ENCODE measurements around the gene ARPC2. TPM values are rescaled to one million over a fixed set of nuclear protein-coding genes. Genes with fewer than 3 reads are reported as not detected.

ARPC2 gene
- total and polyA plus RNA-seq, 2 of the 13 experiments (the other 11 are each of a cell fraction or from before 2014, with no cell fraction given), result 168 to 303 TPM

DNA sequence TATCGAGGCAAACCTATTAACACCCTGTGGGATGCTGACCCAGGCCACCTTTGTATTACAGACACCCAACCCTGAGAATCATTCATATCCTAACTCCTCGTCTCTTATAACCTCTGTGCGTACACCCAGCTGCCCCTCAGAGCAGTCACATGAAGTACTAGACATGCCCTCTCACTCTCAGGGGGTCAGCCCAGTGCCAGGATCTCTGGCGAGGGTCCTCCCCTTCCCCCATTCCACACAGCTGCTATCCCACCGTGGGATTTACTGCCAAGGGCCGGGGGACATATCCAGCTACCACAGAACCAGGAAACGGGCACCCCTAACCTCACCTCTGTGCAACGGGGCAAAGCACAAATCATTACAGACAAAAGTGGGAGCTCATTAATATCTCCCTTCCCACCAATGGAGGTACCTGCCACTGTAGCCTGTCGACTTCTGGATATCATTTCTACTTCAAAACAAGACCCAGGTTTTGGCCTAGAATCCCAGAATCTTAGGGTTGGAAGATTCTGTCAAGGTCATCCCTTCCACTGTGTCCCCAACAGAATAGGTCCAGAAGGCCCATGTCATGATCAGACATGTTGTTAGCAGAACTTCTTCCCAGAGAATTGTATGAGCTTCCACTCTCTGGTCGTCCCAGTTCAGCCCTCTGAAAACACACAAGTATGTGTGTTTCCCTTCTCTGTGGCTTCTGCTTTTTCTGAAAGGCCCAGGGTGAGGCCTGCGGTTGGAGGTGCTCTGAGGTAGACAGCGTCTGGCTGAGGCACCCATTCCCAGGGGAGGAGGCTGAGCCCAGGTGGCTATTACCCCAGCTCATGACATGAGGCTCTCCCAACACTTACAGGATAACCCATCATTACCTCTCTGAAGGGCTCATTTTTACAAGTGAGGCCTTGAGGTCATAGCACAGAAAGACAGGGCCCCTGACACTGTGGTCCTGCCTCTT, 73.6 kb downstream of the ARPC2 start (continued):
- TF ChIP-seq, protein P1, sequence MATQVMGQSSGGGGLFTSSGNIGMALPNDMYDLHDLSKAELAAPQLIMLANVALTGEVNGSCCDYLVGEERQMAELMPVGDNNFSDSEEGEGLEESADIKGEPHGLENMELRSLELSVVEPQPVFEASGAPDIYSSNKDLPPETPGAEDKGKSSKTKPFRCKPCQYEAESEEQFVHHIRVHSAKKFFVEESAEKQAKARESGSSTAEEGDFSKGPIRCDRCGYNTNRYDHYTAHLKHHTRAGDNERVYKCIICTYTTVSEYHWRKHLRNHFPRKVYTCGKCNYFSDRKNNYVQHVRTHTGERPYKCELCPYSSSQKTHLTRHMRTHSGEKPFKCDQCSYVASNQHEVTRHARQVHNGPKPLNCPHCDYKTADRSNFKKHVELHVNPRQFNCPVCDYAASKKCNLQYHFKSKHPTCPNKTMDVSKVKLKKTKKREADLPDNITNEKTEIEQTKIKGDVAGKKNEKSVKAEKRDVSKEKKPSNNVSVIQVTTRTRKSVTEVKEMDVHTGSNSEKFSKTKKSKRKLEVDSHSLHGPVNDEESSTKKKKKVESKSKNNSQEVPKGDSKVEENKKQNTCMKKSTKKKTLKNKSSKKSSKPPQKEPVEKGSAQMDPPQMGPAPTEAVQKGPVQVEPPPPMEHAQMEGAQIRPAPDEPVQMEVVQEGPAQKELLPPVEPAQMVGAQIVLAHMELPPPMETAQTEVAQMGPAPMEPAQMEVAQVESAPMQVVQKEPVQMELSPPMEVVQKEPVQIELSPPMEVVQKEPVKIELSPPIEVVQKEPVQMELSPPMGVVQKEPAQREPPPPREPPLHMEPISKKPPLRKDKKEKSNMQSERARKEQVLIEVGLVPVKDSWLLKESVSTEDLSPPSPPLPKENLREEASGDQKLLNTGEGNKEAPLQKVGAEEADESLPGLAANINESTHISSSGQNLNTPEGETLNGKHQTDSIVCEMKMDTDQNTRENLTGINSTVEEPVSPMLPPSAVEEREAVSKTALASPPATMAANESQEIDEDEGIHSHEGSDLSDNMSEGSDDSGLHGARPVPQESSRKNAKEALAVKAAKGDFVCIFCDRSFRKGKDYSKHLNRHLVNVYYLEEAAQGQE (IDR thresholded peaks at IDR 0.05; ENCODE audit: borderline replicate concordance in 1 of 2, low read depth in 1 of 2, low read length in 2 of 2), result no peak
- TF ChIP-seq, protein P2, sequence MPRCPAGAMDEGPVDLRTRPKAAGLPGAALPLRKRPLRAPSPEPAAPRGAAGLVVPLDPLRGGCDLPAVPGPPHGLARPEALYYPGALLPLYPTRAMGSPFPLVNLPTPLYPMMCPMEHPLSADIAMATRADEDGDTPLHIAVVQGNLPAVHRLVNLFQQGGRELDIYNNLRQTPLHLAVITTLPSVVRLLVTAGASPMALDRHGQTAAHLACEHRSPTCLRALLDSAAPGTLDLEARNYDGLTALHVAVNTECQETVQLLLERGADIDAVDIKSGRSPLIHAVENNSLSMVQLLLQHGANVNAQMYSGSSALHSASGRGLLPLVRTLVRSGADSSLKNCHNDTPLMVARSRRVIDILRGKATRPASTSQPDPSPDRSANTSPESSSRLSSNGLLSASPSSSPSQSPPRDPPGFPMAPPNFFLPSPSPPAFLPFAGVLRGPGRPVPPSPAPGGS (CRISPR knock-in tag; IDR thresholded peaks at IDR 0.05), result no peak
- TF ChIP-seq ZNF574 (CRISPR knock-in tag; IDR thresholded peaks at IDR 0.05) (0 out of 2 replicates have a peak, but pooled peaks have one; percentile 10), WIZ (CRISPR knock-in tag; IDR thresholded peaks at IDR 0.05) (0 out of 2 replicates have a peak, but pooled peaks have one; percentile 40), ZFX (CRISPR knock-in tag; IDR thresholded peaks at IDR 0.05; ENCODE audit: low read depth) (peak; percentile 56; the same call in 1 of the 2 replicates), TOPORS (CRISPR knock-in tag; IDR thresholded peaks at IDR 0.05) (no peak), KAT8 (CRISPR knock-in tag; IDR thresholded peaks at IDR 0.05) (0 out of 2 replicates have a peak, but pooled peaks have one; percentile 5), ZNF773 (CRISPR knock-in tag; IDR thresholded peaks at IDR 0.05; ENCODE audit: borderline replicate concordance) (no peak), TSC22D2 (CRISPR knock-in tag; IDR thresholded peaks at IDR 0.05; ENCODE audit: borderline replicate concordance) (no peak), SPEN (CRISPR knock-in tag; IDR thresholded peaks at IDR 0.05; ENCODE audit: low read depth) (0 out of 2 replicates have a peak, but pooled peaks have one; percentile 31)
- TF ChIP-seq, protein P3, sequence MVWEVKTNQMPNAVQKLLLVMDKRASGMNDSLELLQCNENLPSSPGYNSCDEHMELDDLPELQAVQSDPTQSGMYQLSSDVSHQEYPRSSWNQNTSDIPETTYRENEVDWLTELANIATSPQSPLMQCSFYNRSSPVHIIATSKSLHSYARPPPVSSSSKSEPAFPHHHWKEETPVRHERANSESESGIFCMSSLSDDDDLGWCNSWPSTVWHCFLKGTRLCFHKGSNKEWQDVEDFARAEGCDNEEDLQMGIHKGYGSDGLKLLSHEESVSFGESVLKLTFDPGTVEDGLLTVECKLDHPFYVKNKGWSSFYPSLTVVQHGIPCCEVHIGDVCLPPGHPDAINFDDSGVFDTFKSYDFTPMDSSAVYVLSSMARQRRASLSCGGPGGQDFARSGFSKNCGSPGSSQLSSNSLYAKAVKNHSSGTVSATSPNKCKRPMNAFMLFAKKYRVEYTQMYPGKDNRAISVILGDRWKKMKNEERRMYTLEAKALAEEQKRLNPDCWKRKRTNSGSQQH (CRISPR knock-in tag; IDR thresholded peaks at IDR 0.05; ENCODE audit: low read depth), result 0 out of 2 replicates have a peak, but pooled peaks have one; percentile 17
- TF ChIP-seq, protein P4, sequence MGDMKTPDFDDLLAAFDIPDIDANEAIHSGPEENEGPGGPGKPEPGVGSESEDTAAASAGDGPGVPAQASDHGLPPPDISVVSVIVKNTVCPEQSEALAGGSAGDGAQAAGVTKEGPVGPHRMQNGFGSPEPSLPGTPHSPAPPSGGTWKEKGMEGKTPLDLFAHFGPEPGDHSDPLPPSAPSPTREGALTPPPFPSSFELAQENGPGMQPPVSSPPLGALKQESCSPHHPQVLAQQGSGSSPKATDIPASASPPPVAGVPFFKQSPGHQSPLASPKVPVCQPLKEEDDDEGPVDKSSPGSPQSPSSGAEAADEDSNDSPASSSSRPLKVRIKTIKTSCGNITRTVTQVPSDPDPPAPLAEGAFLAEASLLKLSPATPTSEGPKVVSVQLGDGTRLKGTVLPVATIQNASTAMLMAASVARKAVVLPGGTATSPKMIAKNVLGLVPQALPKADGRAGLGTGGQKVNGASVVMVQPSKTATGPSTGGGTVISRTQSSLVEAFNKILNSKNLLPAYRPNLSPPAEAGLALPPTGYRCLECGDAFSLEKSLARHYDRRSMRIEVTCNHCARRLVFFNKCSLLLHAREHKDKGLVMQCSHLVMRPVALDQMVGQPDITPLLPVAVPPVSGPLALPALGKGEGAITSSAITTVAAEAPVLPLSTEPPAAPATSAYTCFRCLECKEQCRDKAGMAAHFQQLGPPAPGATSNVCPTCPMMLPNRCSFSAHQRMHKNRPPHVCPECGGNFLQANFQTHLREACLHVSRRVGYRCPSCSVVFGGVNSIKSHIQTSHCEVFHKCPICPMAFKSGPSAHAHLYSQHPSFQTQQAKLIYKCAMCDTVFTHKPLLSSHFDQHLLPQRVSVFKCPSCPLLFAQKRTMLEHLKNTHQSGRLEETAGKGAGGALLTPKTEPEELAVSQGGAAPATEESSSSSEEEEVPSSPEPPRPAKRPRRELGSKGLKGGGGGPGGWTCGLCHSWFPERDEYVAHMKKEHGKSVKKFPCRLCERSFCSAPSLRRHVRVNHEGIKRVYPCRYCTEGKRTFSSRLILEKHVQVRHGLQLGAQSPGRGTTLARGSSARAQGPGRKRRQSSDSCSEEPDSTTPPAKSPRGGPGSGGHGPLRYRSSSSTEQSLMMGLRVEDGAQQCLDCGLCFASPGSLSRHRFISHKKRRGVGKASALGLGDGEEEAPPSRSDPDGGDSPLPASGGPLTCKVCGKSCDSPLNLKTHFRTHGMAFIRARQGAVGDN (CRISPR knock-in tag; IDR thresholded peaks at IDR 0.05), result peak; percentile 36; the same call in 1 of the 2 replicates
